A673 (cell line): ENCODE measurements around the gene SECISBP2. TPM values are rescaled to one million over a fixed set of nuclear protein-coding genes. Genes with fewer than 3 reads are reported as not detected.

Experiments
- BruUV-seq: library from RNA; stranded (reverse); fragments of 400-500 nt; replicated peaks from 2 replicates; lab custom pipeline; 2021; lab: Mats Ljungman, UMichigan
- CTCF ChIA-PET: fragments of 300-600 bp; sonication (Branson Sonifier 250); formaldehyde crosslinking; loops from one replicate; lab custom pipeline; 2022; ENCODE audit warnings: antibody characterized with exemption; lab: Charles Lee
- POLR2A ChIA-PET: fragments of 300-600 bp; sonication (Branson Sonifier 250); formaldehyde crosslinking; loops from one replicate; lab custom pipeline; 2022; ENCODE audit warnings: antibody characterized with exemption; ENCODE audit not compliant: low non-redundant PET; lab: Charles Lee
- DNase-seq: peaks from one replicate; pipeline ENCODE4 v3.0.0-alpha.2; 2015; ENCODE audit warnings: low spot score
- H3K27ac ChIP-seq: fragments of 200-600 bp; sonication (generic); 2 replicates; pipeline ENCODE4 v1.5.1; 2016; ENCODE audit warnings: mixed run types, low read depth, mild to moderate bottlenecking, mixed read lengths, antibody characterized with exemption, low read length; ENCODE audit not compliant: poor library complexity, severe bottlenecking
- H3K27me3 ChIP-seq: fragments of 200-600 bp; sonication (generic); replicated peaks from 2 replicates; pipeline ENCODE4 v1.6.1; 2017; ENCODE audit warnings: mixed run types, low read depth, mild to moderate bottlenecking, mixed read lengths, antibody characterized with exemption, low read length; ENCODE audit not compliant: insufficient read depth, poor library complexity
- H3K36me3 ChIP-seq: fragments of 200-600 bp; sonication (generic); 2 replicates; pipeline ENCODE4 v1.6.1; 2016; ENCODE audit warnings: mixed run types, mild to moderate bottlenecking, mixed read lengths, antibody characterized with exemption, low read length; ENCODE audit not compliant: insufficient read depth, poor library complexity, severe bottlenecking
- H3K4me1 ChIP-seq: fragments of 200-600 bp; sonication (generic); 2 replicates; pipeline ENCODE4 v1.6.1; 2017; ENCODE audit warnings: mixed run types, mild to moderate bottlenecking, mixed read lengths, antibody characterized with exemption, low read length; ENCODE audit not compliant: insufficient read depth, poor library complexity, severe bottlenecking
- H3K4me3 ChIP-seq: fragments of 200-600 bp; sonication (generic); 2 replicates; pipeline ENCODE4 v1.5.1; 2016; ENCODE audit warnings: low read depth, mixed run types, mild to moderate bottlenecking, mixed read lengths, low read length; ENCODE audit not compliant: poor library complexity, severe bottlenecking
- H3K9me3 ChIP-seq: fragments of 200-600 bp; sonication (generic); 2 replicates; pipeline ENCODE4 v1.6.1; 2016; ENCODE audit warnings: mixed run types, low read depth, mild to moderate bottlenecking, mixed read lengths, antibody characterized with exemption, low read length; ENCODE audit not compliant: poor library complexity, severe bottlenecking
- CTCF ChIP-seq: fragments of 300-800, 200-600 bp; sonication (generic); conservative IDR thresholded peaks from 2 replicates; pipeline ENCODE4 v1.5.1; 2017; ENCODE audit warnings: low read depth, mild to moderate bottlenecking, antibody characterized with exemption, low read length, moderate library complexity, mixed read lengths
- EZH2 ChIP-seq: fragments of 200-600 bp; sonication (generic); IDR thresholded peaks from 2 replicates; pipeline ENCODE4 v1.6.1; 2017; ENCODE audit warnings: borderline replicate concordance, low read depth, mild to moderate bottlenecking, mixed read lengths, antibody characterized with exemption, low read length; ENCODE audit not compliant: poor library complexity, severe bottlenecking
- intact Hi-C: fragments of 100-400 bp; cut with micrococcal nuclease; formaldehyde crosslinking; loops from one replicate; pipeline ENCODE4 v1.10.0; 2022; ENCODE audit not compliant: unreplicated experiment
- total RNA-seq: library from RNA; stranded (reverse); gene quantifications from 2 replicates; pipeline ENCODE4 v1.2.3, GENCODE V29; 2021

The SECISBP2 gene
- total RNA-seq, 1 experiment from 2014 or later = 44.4 TPM

DNA sequence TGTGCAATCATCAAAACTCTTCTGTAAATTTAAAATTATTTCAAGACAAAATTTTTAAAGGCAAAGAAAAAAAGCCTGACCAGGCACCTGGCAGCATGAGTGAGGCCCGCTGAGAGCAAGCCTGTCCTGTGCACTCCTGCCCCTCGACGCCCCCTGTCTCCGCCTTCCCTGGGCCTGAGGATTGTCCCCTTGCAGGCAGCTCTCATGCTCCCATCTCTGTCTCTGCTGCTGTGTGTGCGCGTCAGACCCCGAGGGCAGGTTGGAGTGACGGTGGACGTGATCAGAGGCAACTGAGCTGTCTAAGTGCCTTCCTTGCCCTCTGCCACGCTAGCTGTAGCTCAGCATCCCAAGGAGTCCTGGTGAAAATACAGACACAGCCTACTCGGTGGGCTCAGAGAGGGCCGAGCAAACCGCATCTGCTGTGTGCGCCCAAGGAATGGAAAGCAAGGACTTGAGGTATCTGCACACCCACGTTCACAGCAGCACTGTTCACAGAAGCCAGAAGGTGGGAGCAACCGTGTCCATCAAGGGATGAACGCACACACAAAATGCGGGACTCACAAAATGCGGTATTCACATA lies 65.5 kb downstream of the SECISBP2 start:
- ChIA-PET POLR2A (no interaction called here), CTCF (no interaction called here)
- no peak for TF ChIP-seq CTCF
- TF ChIP-seq EZH2 = no peak
- no peaks in the 10 kb centered on the region for H3K36me3 ChIP-seq
- no peak overlapping the region for H3K4me3 ChIP-seq
- no peak for DNase-seq
- intact Hi-C loops = no loop called here
- BruUV-seq = no TSS peak
- H3K27me3 ChIP-seq = no peaks in the 10 kb centered on the region
- no peaks in the 10 kb centered on the region for H3K9me3 ChIP-seq
- H3K4me1 ChIP-seq = no peaks in the 10 kb centered on the region
- no peak overlapping the region for H3K27ac ChIP-seq

GRCh38 chr9:89384783-89385182 lies 66.5 kb downstream of the SECISBP2 start:
- POLR2A ChIA-PET = no interaction called here
- intact Hi-C loops = no loop called here
- Histone ChIP-seq H3K27ac (no peak overlapping the region), H3K4me1 (no peaks in the 10 kb centered on the region), H3K4me3 (no peak overlapping the region), H3K27me3 (no peaks in the 10 kb centered on the region), H3K36me3 (no peaks in the 10 kb centered on the region), H3K9me3 (no peaks in the 10 kb centered on the region)
- CTCF ChIA-PET = no interaction called here
- BruUV-seq = no TSS peak
- no peak for TF ChIP-seq CTCF
- no peak for TF ChIP-seq EZH2
- no peak for DNase-seq

- intact Hi-C loops = no loop called here
- no peaks in the 10 kb centered on the region for H3K27me3 ChIP-seq
- H3K4me3 ChIP-seq = no peak overlapping the region
- ChIA-PET POLR2A (no interaction called here), CTCF (no interaction called here)
- H3K27ac ChIP-seq = no peak overlapping the region
- no TSS peak for BruUV-seq
- H3K36me3 ChIP-seq = no peaks in the 10 kb centered on the region
- TF ChIP-seq CTCF = no peak
- TF ChIP-seq EZH2 = no peak
- DNase-seq = no peak
- no peaks in the 10 kb centered on the region for H3K4me1 ChIP-seq
- H3K9me3 ChIP-seq = no peaks in the 10 kb centered on the region
These were observed 67.9 kb downstream of the SECISBP2 start for GRCh38 chr9:89386206-89386605.
